Caco-2 (cell line): Measurements from ENCODE around the gene TCOF1. TPM values are rescaled to one million over a fixed set of nuclear protein-coding genes. Genes with fewer than 3 reads are reported as not detected.

Experiments used
- BruUV-seq: library from RNA; stranded (reverse); fragments of 400-500 nt; replicated peaks from 2 replicates; lab custom pipeline; 2021; lab: Mats Ljungman, UMichigan
- CTCF ChIA-PET: fragments of 300-600 bp; sonication (Branson Sonifier 250); formaldehyde crosslinking; loops from one replicate; lab custom pipeline; 2022; ENCODE audit warnings: antibody characterized with exemption; lab: Charles Lee
- POLR2A ChIA-PET: fragments of 300-600 bp; sonication (Branson Sonifier 250); formaldehyde crosslinking; loops from one replicate; lab custom pipeline; 2022; ENCODE audit warnings: antibody characterized with exemption; lab: Charles Lee
- DNase-seq, 2 experiments: peaks; one replicate each; pipeline versions ENCODE4 v3.0.0 to v3.0.0-alpha.2; 2020 to 2022
- H3K27me3 ChIP-seq: replicated peaks from 2 replicates; pipeline ENCODE4 v1.6.0; 2011; ENCODE audit warnings: low read length; ENCODE audit not compliant: control insufficient read depth, insufficient read depth
- H3K36me3 ChIP-seq: 2 replicates; pipeline ENCODE4 v1.5.1; 2011; ENCODE audit warnings: low read length; ENCODE audit not compliant: control insufficient read depth, insufficient read depth
- H3K4me1 ChIP-seq: fragments of 250-450 bp; sonication (Bioruptor Pico); 2 replicates; pipeline ENCODE4 v1.5.1; 2020; ENCODE audit warnings: mild to moderate bottlenecking
- H3K4me3 ChIP-seq: 2 replicates; pipeline ENCODE4 v1.5.1; 2011; ENCODE audit warnings: low read depth, mild to moderate bottlenecking, control low read depth, low read length
- H3K9me3 ChIP-seq: fragments of 250-450 bp; sonication (Bioruptor Pico); 2 replicates; pipeline ENCODE4 v1.5.1; 2020; ENCODE audit warnings: mild to moderate bottlenecking, moderate library complexity
- H3K27ac Mint-ChIP-seq: one replicate; pipeline ENCODE4 v1.8.0; 2022; ENCODE audit warnings: mixed read lengths; ENCODE audit not compliant: unreplicated experiment
- H3K27me3 Mint-ChIP-seq: one replicate; pipeline ENCODE4 v1.8.0; 2022; ENCODE audit warnings: mixed read lengths; ENCODE audit not compliant: insufficient read depth, unreplicated experiment
- H3K36me3 Mint-ChIP-seq: one replicate; pipeline ENCODE4 v1.8.0; 2022; ENCODE audit warnings: mild to moderate bottlenecking, mixed read lengths; ENCODE audit not compliant: insufficient read depth, unreplicated experiment
- H3K4me1 Mint-ChIP-seq: one replicate; pipeline ENCODE4 v1.8.0; 2022; ENCODE audit warnings: low read depth, mixed read lengths; ENCODE audit not compliant: unreplicated experiment
- H3K4me3 Mint-ChIP-seq: one replicate; pipeline ENCODE4 v1.8.0; 2022; ENCODE audit warnings: mild to moderate bottlenecking, moderate library complexity, mixed read lengths; ENCODE audit not compliant: unreplicated experiment
- H3K9me3 Mint-ChIP-seq: one replicate; pipeline ENCODE4 v1.8.0; 2022; ENCODE audit warnings: mixed read lengths; ENCODE audit not compliant: unreplicated experiment
- CTCF ChIP-seq, 2 experiments: fragments of 200-600 bp in 1 of 2; IDR thresholded peaks; 1 replicate in 1 of 2; 2 replicates in 1 of 2; pipeline versions ENCODE4 v1.5.1 to v1.8.0; 2011 to 2022; ENCODE audit warnings: antibody characterized with exemption in 1 of 2, control low read depth in 1 of 2, inconsistent platforms in 1 of 2, low read depth in 1 of 2, low read length in 1 of 2, mild to moderate bottlenecking in 1 of 2, moderate library complexity in 1 of 2; ENCODE audit not compliant: insufficient read depth in 1 of 2, severe bottlenecking in 1 of 2, unreplicated experiment in 1 of 2
- intact Hi-C: fragments of 100-400 bp; cut with micrococcal nuclease; formaldehyde crosslinking; loops from one replicate; pipeline ENCODE4 v1.10.0; 2022; ENCODE audit not compliant: unreplicated experiment
- total RNA-seq: library from RNA; stranded (reverse); gene quantifications from 2 replicates; pipeline ENCODE4 v1.2.3, GENCODE V29; 2022

TCOF1 gene
- total RNA-seq, 1 experiment from 2014 or later, result 112 TPM

- ChIA-PET CTCF (no interaction called here), POLR2A (no interaction called here)
- Histone ChIP-seq H3K27me3 (no peaks in the 10 kb centered on the region), H3K4me3 (no peak overlapping the region), H3K36me3 (peaks cover 7% of the 10 kb centered on the region), H3K4me1 (no peaks in the 10 kb centered on the region), H3K9me3 (no peaks in the 10 kb centered on the region)
- H3K4me1 Mint-ChIP-seq, result no peaks in the 10 kb centered on the region
- intact Hi-C loops, result no loop called here
- peaks cover 62% of the 10 kb centered on the region for H3K36me3 Mint-ChIP-seq
- H3K9me3 Mint-ChIP-seq, result no peaks in the 10 kb centered on the region
- no peak overlapping the region for H3K4me3 Mint-ChIP-seq
- TF ChIP-seq CTCF (IDR thresholded peaks at IDR 0.05; ENCODE audit: insufficient read depth in 1 of 2, low read depth in 1 of 2, low read length in 1 of 2, severe bottlenecking in 1 of 2, unreplicated experiment in 1 of 2), result no peak
- H3K27ac Mint-ChIP-seq, result no peak overlapping the region
- BruUV-seq, result no TSS peak
- no peaks in the 10 kb centered on the region for H3K27me3 Mint-ChIP-seq
- DNase-seq, result no peak
Measured at GRCh38 chr5:150401076-150401375, 43.5 kb downstream of the TCOF1 start.

- Mint-ChIP-seq H3K27ac (peak overlapping the region; percentile 8), H3K4me1 (no peaks in the 10 kb centered on the region), H3K27me3 (no peaks in the 10 kb centered on the region), H3K36me3 (peaks cover 58% of the 10 kb centered on the region), H3K4me3 (no peak overlapping the region), H3K9me3 (no peaks in the 10 kb centered on the region)
- POLR2A ChIA-PET, result no interaction called here
- no peak for TF ChIP-seq CTCF (IDR thresholded peaks at IDR 0.05; ENCODE audit: insufficient read depth in 1 of 2, low read depth in 1 of 2, low read length in 1 of 2, severe bottlenecking in 1 of 2, unreplicated experiment in 1 of 2)
- no peaks in the 10 kb centered on the region for H3K4me1 ChIP-seq
- TSS peak; percentile 99 for BruUV-seq
- CTCF ChIA-PET, result interaction anchor here (0.7 to 1.2 kb wide), 2 partner anchors 9 to 170 kb away, joined by 4 to 5 read pairs; no protein-coding TSS in a partner anchor
- peaks cover 6% of the 10 kb centered on the region for H3K36me3 ChIP-seq
- no peak overlapping the region for H3K4me3 ChIP-seq
- H3K9me3 ChIP-seq, result no peaks in the 10 kb centered on the region
- no peak for DNase-seq
- intact Hi-C loops, result no loop called here
- no peaks in the 10 kb centered on the region for H3K27me3 ChIP-seq
Measured at GRCh38 chr5:150401376-150402228, 44.1 kb downstream of the TCOF1 start.

- TF ChIP-seq CTCF (IDR thresholded peaks at IDR 0.05; ENCODE audit: insufficient read depth in 1 of 2, low read depth in 1 of 2, low read length in 1 of 2, severe bottlenecking in 1 of 2, unreplicated experiment in 1 of 2), result no peak
- no peaks in the 10 kb centered on the region for H3K4me1 Mint-ChIP-seq
- H3K4me3 Mint-ChIP-seq, result no peak overlapping the region
- H3K27ac Mint-ChIP-seq, result no peak overlapping the region
- Histone ChIP-seq H3K9me3 (no peaks in the 10 kb centered on the region), H3K4me1 (no peaks in the 10 kb centered on the region), H3K27me3 (no peaks in the 10 kb centered on the region), H3K4me3 (no peak overlapping the region), H3K36me3 (peaks cover 6% of the 10 kb centered on the region)
- ChIA-PET CTCF (interaction anchor here (1.2 kb wide), 1 partner anchor 8 kb away, joined by 5 read pairs; no protein-coding TSS in a partner anchor), POLR2A (no interaction called here)
- H3K27me3 Mint-ChIP-seq, result no peaks in the 10 kb centered on the region
- no peak for DNase-seq
- peaks cover 58% of the 10 kb centered on the region for H3K36me3 Mint-ChIP-seq
- BruUV-seq, result no TSS peak
- H3K9me3 Mint-ChIP-seq, result no peaks in the 10 kb centered on the region
- intact Hi-C loops, result no loop called here
Measured at GRCh38 chr5:150402229-150402773, 44.8 kb downstream of the TCOF1 start.
